HG03060 (cell line): ENCODE data around the gene ABCC3.

Experiments used
- ATAC-seq: cut with Tn5 transposase; IDR thresholded peaks from one replicate; pipeline ENCODE4 v1.9.1; 2021; ENCODE audit warnings: low read depth, moderate number of reproducible peaks; ENCODE audit not compliant: unreplicated experiment

Gene ABCC3

GRCh38 chr17:50725769-50726655 is 91.3 kb downstream of the ABCC3 start:
- no peak for ATAC-seq

GRCh38 chr17:50728112-50728429 is 93.4 kb downstream of the ABCC3 start:
- ATAC-seq: no peak

- no peak for ATAC-seq
Measured at GRCh38 chr17:50728881-50729765, 94.4 kb downstream of the ABCC3 start.

DNA sequence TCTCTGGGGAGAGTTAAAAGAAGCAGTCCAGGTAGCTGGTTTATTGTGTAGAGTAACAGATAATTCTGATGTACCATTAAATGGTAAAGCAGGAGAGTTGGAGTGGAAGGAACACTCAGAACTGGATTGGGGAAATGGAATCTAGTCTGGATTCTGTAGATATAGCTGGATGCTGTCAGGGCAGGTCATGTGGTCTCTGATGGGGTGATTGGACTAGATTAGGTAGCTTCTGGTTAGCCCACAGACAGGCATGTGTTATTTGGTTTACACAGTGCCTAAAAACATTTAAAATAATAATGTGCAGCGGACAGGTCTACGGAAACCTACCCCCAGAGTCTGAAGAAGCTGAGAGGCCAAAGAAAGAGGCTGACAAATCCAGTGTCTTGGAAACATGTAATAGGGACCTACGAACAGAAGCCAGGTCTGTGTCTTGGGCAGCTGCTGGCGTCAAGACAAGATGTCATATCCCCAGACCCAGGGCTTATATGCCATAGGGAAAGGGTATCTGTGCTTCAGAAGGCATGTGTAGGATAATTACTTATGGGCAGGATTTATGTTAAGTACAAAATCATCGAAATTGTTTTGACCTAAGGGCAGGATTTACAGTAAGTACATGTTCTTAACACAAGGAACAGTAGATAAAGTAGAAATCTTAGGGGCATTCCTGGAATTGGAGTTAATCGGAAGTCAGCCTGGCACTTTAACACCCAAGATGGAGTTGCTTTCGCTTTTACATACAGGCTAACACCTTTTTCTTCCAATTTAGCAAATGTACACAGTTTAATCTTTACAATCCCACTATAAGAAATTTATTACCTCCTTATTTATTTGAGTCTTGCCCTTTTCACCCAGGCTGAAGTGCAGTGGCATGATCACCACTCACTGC is 97.1 kb downstream of the ABCC3 start:
- ATAC-seq: no peak

DNA sequence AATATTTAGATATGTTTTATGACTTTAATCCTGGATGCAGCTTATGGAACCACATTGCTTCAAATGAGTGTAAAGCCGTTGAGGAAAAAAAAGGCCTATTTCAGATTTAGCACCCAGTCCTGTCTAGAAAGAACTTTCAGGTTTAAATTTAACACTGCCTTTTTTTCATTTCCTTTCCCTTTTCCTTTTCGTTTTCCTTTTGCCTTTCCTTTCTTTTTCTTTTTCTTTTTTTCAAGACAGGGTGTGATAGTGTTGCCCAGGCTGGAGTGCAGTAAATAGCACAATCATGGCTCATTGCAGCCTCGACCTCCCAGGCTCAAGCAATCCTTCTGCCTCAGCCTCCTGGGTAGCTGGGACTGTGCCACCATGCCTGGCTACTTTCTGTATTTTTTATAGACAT is 100.6 kb downstream of the ABCC3 start:
- ATAC-seq: no peak

DNA sequence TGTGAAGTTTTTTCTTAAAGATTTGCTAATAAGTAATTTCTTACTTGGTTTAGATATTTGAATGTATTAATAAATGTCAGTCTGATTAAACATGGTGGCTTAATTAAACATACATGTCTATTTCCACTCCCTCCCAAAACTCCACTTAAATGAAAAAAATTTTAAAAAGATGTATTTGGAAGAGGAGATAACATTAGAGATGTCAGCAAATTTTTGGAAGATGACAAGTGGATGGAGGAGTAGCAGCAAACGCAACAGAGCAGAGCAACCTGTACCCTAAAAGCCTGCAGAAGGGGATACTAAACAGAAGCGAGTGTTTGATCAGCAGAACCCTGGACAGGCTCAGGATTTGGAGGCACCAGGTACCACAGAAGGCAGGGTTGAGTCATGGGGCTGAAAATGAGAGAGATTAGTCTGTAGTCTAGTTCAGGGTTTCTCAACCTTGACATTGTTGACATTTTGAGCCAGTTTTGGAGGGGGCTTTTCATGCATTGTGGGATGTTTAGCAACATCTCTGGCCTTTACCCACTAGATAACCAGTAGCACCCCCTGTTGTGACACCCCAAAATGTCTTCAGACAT is 102.5 kb downstream of the ABCC3 start:
- ATAC-seq: no peak

DNA sequence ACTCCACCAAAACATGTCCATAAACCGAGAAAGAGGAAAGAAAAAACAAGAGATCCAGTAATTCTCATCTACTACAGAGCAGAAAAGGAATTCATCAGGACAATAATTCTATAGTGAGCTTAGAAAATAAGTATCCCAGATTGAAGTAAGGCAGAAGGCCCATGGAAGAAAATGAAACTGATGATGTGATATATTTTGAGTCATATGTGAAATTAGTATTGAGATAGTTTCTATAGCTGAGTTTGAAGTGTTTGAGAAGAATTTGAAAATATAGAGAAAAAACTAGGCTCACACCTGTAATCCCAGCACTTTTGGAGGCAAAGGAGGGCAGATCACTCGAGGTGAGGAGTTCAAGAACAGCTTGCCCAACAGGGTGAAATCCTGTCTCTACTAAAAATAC is 104.4 kb downstream of the ABCC3 start:
- ATAC-seq: no peak
